IMR-90 (cell line): ENCODE results near the gene AGTPBP1. TPM values are rescaled to one million over a fixed set of nuclear protein-coding genes. Genes with fewer than 3 reads are reported as not detected.

Experiments
- ATAC-seq: fragments of 200-7000 bp; cut with Tn5 transposase; 2 replicates; pipeline ENCODE4 v1.9.1; 2020; ENCODE audit warnings: low read depth, mild to moderate bottlenecking, moderate library complexity
- BruUV-seq: library from RNA; stranded (reverse); fragments of 400-500 nt; replicated peaks from 2 replicates; lab custom pipeline; 2021; lab: Mats Ljungman, UMichigan
- CTCF ChIA-PET: fragments of 300-600 bp; formaldehyde crosslinking; extraction: SDS; loops from one replicate; lab custom pipeline; 2021; ENCODE audit warnings: antibody characterized with exemption; lab: Yijun Ruan, JAX
- POLR2A ChIA-PET: fragments of 300-600 bp; sonication (Branson Sonifier 250); formaldehyde crosslinking; loops from one replicate; lab custom pipeline; 2022; ENCODE audit warnings: antibody characterized with exemption; ENCODE audit not compliant: unreplicated experiment; lab: Charles Lee
- DNase-seq: peaks from one replicate; pipeline ENCODE4 v3.0.0; 2013
- H2AFZ ChIP-seq: replicated peaks from 2 replicates; pipeline ENCODE3; 2013; ENCODE audit warnings: low read length, mild to moderate bottlenecking; ENCODE audit not compliant: poor library complexity
- H2AK5ac ChIP-seq: 2 replicates; pipeline ENCODE4 v1.6.1; 2013; ENCODE audit warnings: low read depth, low read length, inconsistent platforms
- H2AK9ac ChIP-seq: replicated peaks from 2 replicates; pipeline ENCODE3; 2013; ENCODE audit warnings: mild to moderate bottlenecking, low read depth, low read length, moderate library complexity; ENCODE audit not compliant: poor library complexity
- H2BK120ac ChIP-seq: 2 replicates; pipeline ENCODE4 v1.6.1; 2013; ENCODE audit warnings: low read depth, low read length, inconsistent platforms
- H2BK15ac ChIP-seq: 3 replicates; pipeline ENCODE4 v1.6.1; 2013; ENCODE audit warnings: low read depth, low read length, inconsistent platforms
- H2BK20ac ChIP-seq: 2 replicates; pipeline ENCODE4 v1.6.1; 2013; ENCODE audit warnings: low read depth, mild to moderate bottlenecking, inconsistent platforms, low read length, moderate library complexity
- H2BK5ac ChIP-seq: 2 replicates; pipeline ENCODE4 v1.6.1; 2013; ENCODE audit warnings: mild to moderate bottlenecking, low read depth, low read length, inconsistent platforms; ENCODE audit not compliant: poor library complexity, severe bottlenecking
- H3K14ac ChIP-seq: replicated peaks from 2 replicates; pipeline ENCODE4 v1.6.1; 2013; ENCODE audit warnings: low read depth, low read length, inconsistent platforms
- H3K18ac ChIP-seq: 2 replicates; pipeline ENCODE4 v1.6.1; 2013; ENCODE audit warnings: low read depth, low read length, control low read depth
- H3K23ac ChIP-seq: 2 replicates; pipeline ENCODE4 v1.6.1; 2013; ENCODE audit warnings: low read depth, low read length, inconsistent platforms
- H3K27ac ChIP-seq: 2 replicates; pipeline ENCODE4 v1.5.1; 2013; ENCODE audit warnings: mild to moderate bottlenecking, control low read depth, low read length; ENCODE audit not compliant: insufficient read depth
- H3K27me3 ChIP-seq: 2 replicates; pipeline ENCODE4 v1.6.1; 2013; ENCODE audit warnings: low read length; ENCODE audit not compliant: control insufficient read depth, insufficient read depth
- H3K36me3 ChIP-seq: 2 replicates; pipeline ENCODE4 v1.6.1; 2013; ENCODE audit warnings: low read length, mixed read lengths; ENCODE audit not compliant: control insufficient read depth, insufficient read depth
- H3K4ac ChIP-seq: 2 replicates; pipeline ENCODE4 v1.6.1; 2013; ENCODE audit warnings: low read depth, low read length, inconsistent platforms
- H3K4me1 ChIP-seq: 2 replicates; pipeline ENCODE4 v1.6.1; 2013; ENCODE audit warnings: low read length, mixed read lengths; ENCODE audit not compliant: control insufficient read depth, insufficient read depth
- H3K4me2 ChIP-seq: 2 replicates; pipeline ENCODE4 v1.6.1; 2013; ENCODE audit warnings: low read depth, mild to moderate bottlenecking, control low read depth, low read length, moderate library complexity
- H3K4me3 ChIP-seq: 2 replicates; pipeline ENCODE4 v1.5.1; 2013; ENCODE audit warnings: low read depth, mild to moderate bottlenecking, control low read depth, low read length, moderate library complexity; ENCODE audit not compliant: insufficient read depth
- H3K56ac ChIP-seq: 2 replicates; pipeline ENCODE4 v1.6.1; 2013; ENCODE audit warnings: low read length, inconsistent platforms; ENCODE audit not compliant: insufficient read depth; ENCODE audit errors: extremely low read depth
- H3K79me1 ChIP-seq, 2 experiments: 2 replicates each; pipeline ENCODE4 v1.6.1; 2013; ENCODE audit warnings: low read length in 2 of 2, inconsistent platforms in 1 of 2, low read depth in 1 of 2
- H3K9ac ChIP-seq: 2 replicates; pipeline ENCODE4 v1.6.1; 2013; ENCODE audit warnings: low read depth, low read length, control low read depth
- H3K9me1 ChIP-seq: 2 replicates; pipeline ENCODE4 v1.6.1; 2013; ENCODE audit warnings: low read length, inconsistent platforms; ENCODE audit not compliant: insufficient read depth
- H3K9me3 ChIP-seq: 2 replicates; pipeline ENCODE4 v1.6.1; 2013; ENCODE audit warnings: low read length; ENCODE audit not compliant: control insufficient read depth, insufficient read depth
- H4K20me1 ChIP-seq: 2 replicates; pipeline ENCODE4 v1.6.1; 2013; ENCODE audit warnings: low read length, inconsistent platforms; ENCODE audit not compliant: insufficient read depth
- H4K5ac ChIP-seq: 2 replicates; pipeline ENCODE4 v1.6.1; 2013; ENCODE audit warnings: mild to moderate bottlenecking, low read depth, low read length, control low read depth
- H4K8ac ChIP-seq, 2 experiments: 2 replicates each; pipeline ENCODE4 v1.6.1; 2013; ENCODE audit warnings: low read depth in 2 of 2, low read length in 2 of 2, control low read depth in 1 of 2, inconsistent platforms in 1 of 2
- H4K91ac ChIP-seq: 2 replicates; pipeline ENCODE4 v1.6.1; 2013; ENCODE audit warnings: low read depth, low read length, inconsistent platforms; ENCODE audit not compliant: insufficient read depth
- BHLHE40 ChIP-seq: fragments of 150-350 bp; IDR thresholded peaks from 2 replicates; pipeline ENCODE4 v1.6.1; 2016; ENCODE audit warnings: mild to moderate bottlenecking, low read depth, low read length
- CEBPB ChIP-seq: IDR thresholded peaks from 2 replicates; pipeline ENCODE4 v1.6.1; 2012; ENCODE audit warnings: low read depth, low read length, improper control_type of control experiment
- CHD1 ChIP-seq: IDR thresholded peaks from 2 replicates; pipeline ENCODE4 v1.6.1; 2012; ENCODE audit warnings: low read depth, low read length, improper control_type of control experiment
- FOS ChIP-seq: fragments of 150-350 bp; IDR thresholded peaks from 2 replicates; pipeline ENCODE4 v1.6.1; 2016; ENCODE audit warnings: low read depth, low read length
- MAZ ChIP-seq: IDR thresholded peaks from 2 replicates; pipeline ENCODE4 v1.6.1; 2012; ENCODE audit warnings: low read depth, mild to moderate bottlenecking, low read length, improper control_type of control experiment, moderate library complexity, borderline replicate concordance
- NFE2L2 ChIP-seq: fragments of 150-350 bp; IDR thresholded peaks from 2 replicates; pipeline ENCODE4 v1.6.1; 2016; ENCODE audit warnings: low read depth, mild to moderate bottlenecking, low read length
- POLR2A ChIP-seq: IDR thresholded peaks from 2 replicates; pipeline ENCODE4 v1.6.1; 2012; ENCODE audit warnings: mild to moderate bottlenecking, low read depth, low read length
- RAD21 ChIP-seq: IDR thresholded peaks from 2 replicates; pipeline ENCODE4 v1.6.1; 2012; ENCODE audit warnings: low read length, improper control_type of control experiment
- RCOR1 ChIP-seq: IDR thresholded peaks from 2 replicates; pipeline ENCODE4 v1.6.1; 2012; ENCODE audit warnings: mild to moderate bottlenecking, low read length, improper control_type of control experiment; ENCODE audit not compliant: insufficient replicate concordance
- RFX5 ChIP-seq: IDR thresholded peaks from 2 replicates; pipeline ENCODE4 v1.8.0; 2012; ENCODE audit warnings: low read depth, mild to moderate bottlenecking, low read length, moderate library complexity
- SMC3 ChIP-seq: fragments of 150-350 bp; IDR thresholded peaks from 2 replicates; pipeline ENCODE4 v1.6.1; 2016; ENCODE audit warnings: low read depth, mild to moderate bottlenecking, antibody characterized with exemption, low read length, moderate library complexity
- WGBS, 2 experiments: methylation state at CpG; one replicate each; pipeline versions ENCODE4 v1.1.5 to v1.1.7; 2013; ENCODE audit warnings: missing lambda C conversion rate in 2 of 2; ENCODE audit not compliant: insufficient read length in 1 of 2; ENCODE audit errors: extremely low coverage in 2 of 2; 5-methylcytosine and 5-hydroxymethylcytosine counted together
- dilution Hi-C: fragments of 300-500 bp; cut with HindIII; formaldehyde crosslinking; loops from one replicate; pipeline ENCODE4 v1.14.3; 2018; ENCODE audit warnings: low sequenced_read_pairs; ENCODE audit not compliant: unreplicated experiment
- in situ Hi-C: fragments of 300-500 bp; cut with MboI; formaldehyde crosslinking; loops from 3 replicates; pipeline ENCODE4 v1.14.3; 2019; ENCODE audit warnings: low sequenced_read_pairs, inconsistent platforms, mixed read lengths
- intact Hi-C: fragments of 100-400 bp; cut with micrococcal nuclease; formaldehyde crosslinking; loops from 2 replicates; pipeline ENCODE4 v1.10.0; 2022
- polyA plus RNA-seq, 3 experiments: library from polyadenylated mRNA; depleted of rRNA; stranded (reverse); fragments of >200 nt; gene quantifications; 2 replicates each; pipeline ENCODE4 v1.2.3, GENCODE V29; 2012; ENCODE audit warnings: low replicate concordance in 1 of 3
- total RNA-seq: library from RNA; depleted of rRNA; stranded (reverse); fragments of >200 nt; gene quantifications from 2 replicates; pipeline ENCODE4 v1.2.3, GENCODE V29; 2012
- TF ChIP-seq, protein P1 (sequence below): fragments of 150-350 bp; IDR thresholded peaks from 2 replicates; pipeline ENCODE4 v1.6.1; 2016; ENCODE audit warnings: low read depth, mild to moderate bottlenecking, low read length, moderate library complexity, borderline replicate concordance
- TF ChIP-seq, protein P2 (sequence below): conservative IDR thresholded peaks from 2 replicates; pipeline ENCODE4 v1.5.1; 2012; ENCODE audit warnings: mild to moderate bottlenecking, low read depth, low read length, improper control_type of control experiment

Gene AGTPBP1
- total and polyA plus RNA-seq, 2 of the 4 experiments (the other 2 are of a cell fraction), result 3.3 to 9.0 TPM

DNA sequence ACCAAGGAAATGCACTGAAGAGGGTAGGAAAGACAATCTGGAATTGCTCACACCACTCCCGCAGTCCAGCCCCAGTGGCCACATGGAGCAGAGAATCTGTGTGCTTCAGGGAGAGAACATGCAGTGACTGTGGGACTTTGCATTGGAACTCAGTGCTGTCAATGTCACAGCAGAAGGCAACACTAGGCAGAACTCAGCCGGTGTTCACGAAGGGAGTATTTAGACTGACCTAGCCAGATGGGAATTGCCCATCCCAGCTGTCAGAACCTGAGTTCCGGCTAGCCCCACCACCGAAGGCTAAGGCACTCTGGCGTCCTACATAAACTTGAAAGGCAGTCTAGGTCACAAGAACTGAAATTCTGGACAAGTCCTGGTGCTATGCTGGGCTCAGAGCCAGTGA, 139.0 kb downstream of the AGTPBP1 start:
- Histone ChIP-seq H2AFZ (no peak overlapping the region), H4K91ac (no peak overlapping the region), H3K56ac (no peak overlapping the region), H3K4me3 (no peak overlapping the region), H2BK5ac (no peak overlapping the region), H3K9ac (no peak overlapping the region), H3K23ac (no peak overlapping the region), H3K14ac (no peak overlapping the region), H3K27me3 (no peaks in the 10 kb centered on the region), H3K4me1 (no peaks in the 10 kb centered on the region), H2AK9ac (no peak overlapping the region), H3K4ac (no peak overlapping the region), H4K20me1 (no peaks in the 10 kb centered on the region), H2AK5ac (no peak overlapping the region), H3K18ac (no peak overlapping the region), H3K9me1 (0 out of 2 replicates have a peak, but pooled peaks cover 2% of the 10 kb centered on the region), H4K8ac (no peak overlapping the region), H4K5ac (no peak overlapping the region), H2BK15ac (no peak overlapping the region), H2BK120ac (no peak overlapping the region), H3K36me3 (no peaks in the 10 kb centered on the region), H3K27ac (no peak overlapping the region), H3K9me3 (no peaks in the 10 kb centered on the region), H2BK20ac (no peak overlapping the region), H3K79me1 (no peaks in the 10 kb centered on the region), H3K4me2 (no peak overlapping the region)
- no peak for ATAC-seq
- ChIA-PET CTCF (no interaction called here), POLR2A (no interaction called here)
- no peak for DNase-seq
- dilution Hi-C loops (no loop called here), intact Hi-C loops (no loop called here), in situ Hi-C loops (no loop called here)
- TF ChIP-seq, protein P1, sequence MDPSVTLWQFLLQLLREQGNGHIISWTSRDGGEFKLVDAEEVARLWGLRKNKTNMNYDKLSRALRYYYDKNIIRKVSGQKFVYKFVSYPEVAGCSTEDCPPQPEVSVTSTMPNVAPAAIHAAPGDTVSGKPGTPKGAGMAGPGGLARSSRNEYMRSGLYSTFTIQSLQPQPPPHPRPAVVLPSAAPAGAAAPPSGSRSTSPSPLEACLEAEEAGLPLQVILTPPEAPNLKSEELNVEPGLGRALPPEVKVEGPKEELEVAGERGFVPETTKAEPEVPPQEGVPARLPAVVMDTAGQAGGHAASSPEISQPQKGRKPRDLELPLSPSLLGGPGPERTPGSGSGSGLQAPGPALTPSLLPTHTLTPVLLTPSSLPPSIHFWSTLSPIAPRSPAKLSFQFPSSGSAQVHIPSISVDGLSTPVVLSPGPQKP, result no peak
- TF ChIP-seq NFE2L2 (no peak), CHD1 (no peak), SMC3 (no peak), FOS (no peak), RFX5 (no peak), RCOR1 (no peak), CEBPB (no peak), RAD21 (no peak), POLR2A (no peak), BHLHE40 (no peak), MAZ (no peak)
- TF ChIP-seq, protein P2, sequence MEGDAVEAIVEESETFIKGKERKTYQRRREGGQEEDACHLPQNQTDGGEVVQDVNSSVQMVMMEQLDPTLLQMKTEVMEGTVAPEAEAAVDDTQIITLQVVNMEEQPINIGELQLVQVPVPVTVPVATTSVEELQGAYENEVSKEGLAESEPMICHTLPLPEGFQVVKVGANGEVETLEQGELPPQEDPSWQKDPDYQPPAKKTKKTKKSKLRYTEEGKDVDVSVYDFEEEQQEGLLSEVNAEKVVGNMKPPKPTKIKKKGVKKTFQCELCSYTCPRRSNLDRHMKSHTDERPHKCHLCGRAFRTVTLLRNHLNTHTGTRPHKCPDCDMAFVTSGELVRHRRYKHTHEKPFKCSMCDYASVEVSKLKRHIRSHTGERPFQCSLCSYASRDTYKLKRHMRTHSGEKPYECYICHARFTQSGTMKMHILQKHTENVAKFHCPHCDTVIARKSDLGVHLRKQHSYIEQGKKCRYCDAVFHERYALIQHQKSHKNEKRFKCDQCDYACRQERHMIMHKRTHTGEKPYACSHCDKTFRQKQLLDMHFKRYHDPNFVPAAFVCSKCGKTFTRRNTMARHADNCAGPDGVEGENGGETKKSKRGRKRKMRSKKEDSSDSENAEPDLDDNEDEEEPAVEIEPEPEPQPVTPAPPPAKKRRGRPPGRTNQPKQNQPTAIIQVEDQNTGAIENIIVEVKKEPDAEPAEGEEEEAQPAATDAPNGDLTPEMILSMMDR, result no peak
- 100% methylated on average over 1 of the region's 6 CpGs; no CpG with 5 or more reads in 1 of the 2 experiments for WGBS, 2 experiments
- BruUV-seq, result no TSS peak
